Measurements from ENCODE around the gene TINAG. TPM values are rescaled to one million over a fixed set of nuclear protein-coding genes. Genes with fewer than 3 reads are reported as not detected.

The TINAG gene, protein sequence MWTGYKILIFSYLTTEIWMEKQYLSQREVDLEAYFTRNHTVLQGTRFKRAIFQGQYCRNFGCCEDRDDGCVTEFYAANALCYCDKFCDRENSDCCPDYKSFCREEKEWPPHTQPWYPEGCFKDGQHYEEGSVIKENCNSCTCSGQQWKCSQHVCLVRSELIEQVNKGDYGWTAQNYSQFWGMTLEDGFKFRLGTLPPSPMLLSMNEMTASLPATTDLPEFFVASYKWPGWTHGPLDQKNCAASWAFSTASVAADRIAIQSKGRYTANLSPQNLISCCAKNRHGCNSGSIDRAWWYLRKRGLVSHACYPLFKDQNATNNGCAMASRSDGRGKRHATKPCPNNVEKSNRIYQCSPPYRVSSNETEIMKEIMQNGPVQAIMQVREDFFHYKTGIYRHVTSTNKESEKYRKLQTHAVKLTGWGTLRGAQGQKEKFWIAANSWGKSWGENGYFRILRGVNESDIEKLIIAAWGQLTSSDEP
- not detected for total RNA-seq

DNA sequence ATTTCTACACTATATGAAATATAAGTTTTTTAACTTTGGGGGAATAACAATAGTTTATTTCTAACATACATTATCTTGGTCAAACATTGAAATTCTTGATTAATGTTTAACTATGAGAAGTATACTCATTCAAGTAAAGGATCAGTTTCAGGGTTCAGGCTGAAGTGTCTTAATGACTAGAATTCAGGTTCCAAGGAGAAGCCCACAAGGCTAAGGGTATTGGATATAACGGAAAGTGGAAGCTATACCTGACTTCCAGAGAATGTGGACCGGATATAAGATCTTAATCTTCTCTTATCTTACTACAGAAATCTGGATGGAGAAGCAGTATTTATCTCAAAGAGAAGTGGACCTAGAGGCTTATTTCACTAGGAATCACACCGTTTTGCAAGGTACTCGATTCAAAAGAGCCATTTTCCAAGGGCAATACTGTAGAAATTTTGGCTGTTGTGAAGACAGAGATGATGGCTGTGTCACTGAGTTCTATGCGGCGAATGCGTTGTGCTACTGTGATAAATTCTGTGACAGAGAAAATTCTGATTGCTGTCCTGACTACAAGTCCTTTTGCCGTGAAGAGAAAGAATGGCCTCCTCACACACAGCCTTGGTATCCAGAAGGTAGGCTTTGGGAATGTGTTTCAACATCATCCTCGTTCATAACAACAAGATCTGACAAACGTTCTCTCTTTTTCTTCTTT lies at the start of gene TINAG:
Gene TINAG (plus strand): TSS at position 153 of the 697 bp plus-strand sequence. CDS start 110 bp downstream, at position 263.
- Histone ChIP-seq H3K4me1 (no peaks in the 10 kb centered on the region), H3K27ac (no peak within 1 kb of the TSS), H3K4me3 (no peak within 1 kb of the TSS), H3K9me3 (no peaks in the 10 kb centered on the region), H3K27me3 (no peaks in the 10 kb centered on the region), H3K36me3 (no peaks in the 10 kb centered on the region)
- WGBS, 2 donors (ENCODE audit: low coverage in 1 of 2) = 83 to 87% methylated on average over 9 to 10 of the region's 10 CpGs
- TF ChIP-seq POLR2A (IDR thresholded peaks at IDR 0.05) = no peak
- TF ChIP-seq, protein P1, sequence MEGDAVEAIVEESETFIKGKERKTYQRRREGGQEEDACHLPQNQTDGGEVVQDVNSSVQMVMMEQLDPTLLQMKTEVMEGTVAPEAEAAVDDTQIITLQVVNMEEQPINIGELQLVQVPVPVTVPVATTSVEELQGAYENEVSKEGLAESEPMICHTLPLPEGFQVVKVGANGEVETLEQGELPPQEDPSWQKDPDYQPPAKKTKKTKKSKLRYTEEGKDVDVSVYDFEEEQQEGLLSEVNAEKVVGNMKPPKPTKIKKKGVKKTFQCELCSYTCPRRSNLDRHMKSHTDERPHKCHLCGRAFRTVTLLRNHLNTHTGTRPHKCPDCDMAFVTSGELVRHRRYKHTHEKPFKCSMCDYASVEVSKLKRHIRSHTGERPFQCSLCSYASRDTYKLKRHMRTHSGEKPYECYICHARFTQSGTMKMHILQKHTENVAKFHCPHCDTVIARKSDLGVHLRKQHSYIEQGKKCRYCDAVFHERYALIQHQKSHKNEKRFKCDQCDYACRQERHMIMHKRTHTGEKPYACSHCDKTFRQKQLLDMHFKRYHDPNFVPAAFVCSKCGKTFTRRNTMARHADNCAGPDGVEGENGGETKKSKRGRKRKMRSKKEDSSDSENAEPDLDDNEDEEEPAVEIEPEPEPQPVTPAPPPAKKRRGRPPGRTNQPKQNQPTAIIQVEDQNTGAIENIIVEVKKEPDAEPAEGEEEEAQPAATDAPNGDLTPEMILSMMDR (IDR thresholded peaks at IDR 0.05) = no peak
- TF ChIP-seq EP300 (IDR thresholded peaks at IDR 0.05) = no peak
- TF ChIP-seq POLR2AphosphoS5 (IDR thresholded peaks at IDR 0.05) = no peak
- ATAC-seq = no peak

DNA sequence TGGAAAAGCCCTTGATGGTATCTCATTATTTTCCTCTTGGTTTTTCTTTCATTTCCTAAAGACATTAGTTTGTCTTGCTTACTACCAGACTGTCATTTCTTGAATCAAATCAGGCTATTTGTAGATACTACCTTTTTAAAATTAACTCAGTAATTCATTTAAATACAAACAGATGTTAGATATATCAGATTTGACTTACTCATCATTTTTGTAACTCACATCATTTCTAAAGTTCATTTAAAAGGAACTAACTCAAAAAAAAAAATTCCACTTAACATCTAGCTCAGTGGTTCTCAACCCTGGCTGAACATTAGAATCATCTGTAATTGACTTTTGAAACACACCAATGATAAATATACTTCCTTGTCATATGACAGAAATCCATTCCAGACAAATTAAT lies 48.2 kb upstream of the TINAG start:
- Histone ChIP-seq H3K9me3 (no peaks in the 10 kb centered on the region), H3K4me3 (no peak overlapping the region), H3K36me3 (no peaks in the 10 kb centered on the region), H3K27ac (no peak overlapping the region), H3K27me3 (no peaks in the 10 kb centered on the region), H3K4me1 (peaks cover 0 to 13% (median 5%) of the 10 kb centered on the region in 3 donors)
- ATAC-seq = no peak
- TF ChIP-seq POLR2AphosphoS5 (IDR thresholded peaks at IDR 0.05) (no peak), POLR2A (IDR thresholded peaks at IDR 0.05) (no peak), EP300 (IDR thresholded peaks at IDR 0.05) (no peak)
- TF ChIP-seq, protein P1 (IDR thresholded peaks at IDR 0.05) = no peak

DNA sequence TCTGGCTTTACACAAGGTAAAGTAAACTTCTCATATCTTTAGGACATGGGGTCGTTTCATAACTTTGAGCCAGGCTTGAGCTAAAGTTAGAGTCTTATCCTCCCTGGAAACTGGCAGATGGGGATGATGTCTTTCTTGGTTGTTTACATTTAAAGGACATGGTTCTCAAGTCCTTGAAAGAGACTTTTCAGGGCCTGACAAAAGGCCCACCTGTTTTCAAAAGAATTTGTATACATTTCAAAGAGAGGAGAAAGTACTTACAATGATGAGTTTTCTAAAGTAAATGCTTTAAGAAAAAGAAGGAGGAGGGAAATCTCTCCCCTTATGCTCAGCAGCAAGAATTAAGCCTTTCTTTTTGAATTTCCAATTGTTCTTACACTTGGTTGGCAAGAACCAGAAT lies 45.7 kb upstream of the TINAG start:
- TF ChIP-seq POLR2AphosphoS5 (IDR thresholded peaks at IDR 0.05) = no peak
- TF ChIP-seq POLR2A (IDR thresholded peaks at IDR 0.05) = no peak
- TF ChIP-seq EP300 (IDR thresholded peaks at IDR 0.05) = no peak
- TF ChIP-seq, protein P1 (IDR thresholded peaks at IDR 0.05) = no peak
- H3K4me3 ChIP-seq = no peak overlapping the region
- H3K27ac ChIP-seq = no peak overlapping the region
- no peak for ATAC-seq
- WGBS, 2 donors (ENCODE audit: low coverage in 1 of 2) = 31 to 33% methylated on average over 1 of the region's 1 CpG
- H3K27me3 ChIP-seq = no peaks in the 10 kb centered on the region
- no peaks in the 10 kb centered on the region for H3K36me3 ChIP-seq
- H3K4me1 ChIP-seq = no peaks in the 10 kb centered on the region
- no peaks in the 10 kb centered on the region for H3K9me3 ChIP-seq

DNA sequence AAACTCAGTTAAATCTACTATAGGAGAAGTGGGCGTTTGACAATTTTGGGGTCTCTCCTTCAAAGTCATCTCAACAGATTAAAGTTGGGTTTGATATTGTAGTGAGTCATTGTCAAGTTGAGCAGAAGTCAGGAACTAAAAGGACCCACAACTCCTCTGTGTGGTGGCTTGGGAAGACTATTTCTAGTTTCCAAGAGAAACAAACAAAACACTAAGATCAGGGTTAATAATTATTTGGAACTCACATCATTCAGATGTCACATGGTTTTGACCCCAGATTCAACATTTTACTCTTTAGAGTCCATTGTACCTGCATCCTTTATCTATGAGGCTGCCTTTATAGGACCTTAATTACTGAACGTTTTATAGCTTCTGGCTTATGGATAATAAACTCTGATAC lies 45.3 kb upstream of the TINAG start:
- WGBS, 2 donors (ENCODE audit: low coverage in 1 of 2) = 50% methylated on average over 1 to 2 of the region's 2 CpGs
- Histone ChIP-seq H3K27ac (no peak overlapping the region), H3K9me3 (no peaks in the 10 kb centered on the region), H3K27me3 (no peaks in the 10 kb centered on the region), H3K4me1 (no peaks in the 10 kb centered on the region), H3K4me3 (no peak overlapping the region), H3K36me3 (no peaks in the 10 kb centered on the region)
- TF ChIP-seq POLR2AphosphoS5 (IDR thresholded peaks at IDR 0.05) (no peak), POLR2A (IDR thresholded peaks at IDR 0.05) (no peak), EP300 (IDR thresholded peaks at IDR 0.05) (no peak)
- TF ChIP-seq, protein P1 (IDR thresholded peaks at IDR 0.05) = no peak
- ATAC-seq = no peak

All from gastroesophageal sphincter (tissue), 4 donors.